Kidney epithelial cell (primary cell): Measurements from ENCODE around the gene SFXN3. TPM values are rescaled to one million over a fixed set of nuclear protein-coding genes. Genes with fewer than 3 reads are reported as not detected.

Experiments used
- DNase-seq: peaks from one replicate; pipeline ENCODE4 v3.0.0-alpha.2; 2010; ENCODE audit warnings: low read depth
- H3K27me3 ChIP-seq: 2 replicates; pipeline ENCODE4 v1.6.0; 2011; ENCODE audit warnings: low read length; ENCODE audit not compliant: control insufficient read depth, insufficient read depth
- H3K36me3 ChIP-seq: 2 replicates; pipeline ENCODE4 v1.5.1; 2011; ENCODE audit warnings: low read length; ENCODE audit not compliant: control insufficient read depth, insufficient read depth
- H3K4me3 ChIP-seq: 2 replicates; pipeline ENCODE4 v1.5.1; 2011; ENCODE audit warnings: low read depth, mild to moderate bottlenecking, control low read depth, low read length
- CTCF ChIP-seq: IDR thresholded peaks from 2 replicates; pipeline ENCODE4 v1.5.1; 2011; ENCODE audit warnings: mild to moderate bottlenecking, moderate library complexity, low read length, control low read depth, inconsistent platforms; ENCODE audit not compliant: insufficient read depth, poor library complexity, severe bottlenecking
- total RNA-seq: library from RNA; depleted of rRNA; stranded (reverse); fragments of >200 nt; gene quantifications from 2 replicates; pipeline ENCODE4 v1.2.3, GENCODE V29; 2015

Gene SFXN3
- total RNA-seq, 1 donor from 2014 or later: 59.4 TPM

DNA sequence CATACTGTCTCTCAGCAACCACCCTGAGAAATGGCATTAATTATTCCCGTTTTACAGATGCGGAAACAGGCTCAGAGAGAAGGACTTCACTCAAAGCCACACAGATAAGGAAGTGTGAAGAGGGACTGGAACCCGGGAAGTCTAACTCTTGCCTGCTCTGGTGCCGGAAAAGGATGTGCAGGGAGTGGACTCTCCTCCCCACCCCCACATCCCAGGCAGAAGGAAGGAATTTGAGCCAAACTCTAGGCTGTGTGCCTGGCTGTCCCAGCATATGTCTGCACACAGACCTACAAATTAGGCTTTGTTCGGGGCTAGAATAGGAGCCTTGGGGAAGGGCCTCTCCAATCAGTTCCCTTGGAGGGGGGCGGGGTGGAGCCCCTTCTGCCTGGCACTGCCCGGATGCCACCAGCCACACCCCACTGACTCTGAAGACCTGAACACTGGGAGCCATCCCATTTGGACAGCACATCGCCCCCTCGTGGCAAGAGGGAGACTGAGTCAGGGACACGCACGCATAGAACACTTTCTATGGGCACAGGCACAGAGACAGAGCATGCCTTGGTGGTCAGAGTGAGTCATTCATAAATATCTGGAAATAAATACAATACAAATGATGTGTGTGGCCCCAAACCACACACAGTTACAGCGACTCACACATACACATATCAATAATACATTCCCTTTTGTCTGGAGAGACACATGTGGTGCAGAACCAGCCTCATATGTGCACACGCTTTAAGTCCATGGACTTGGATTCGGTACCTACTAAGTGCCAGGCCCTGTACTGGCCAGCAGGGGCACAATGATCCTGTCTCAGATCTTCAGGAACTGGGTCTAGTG is 18.3 kb upstream of the SFXN3 start:
- peaks cover 4% of the 10 kb centered on the region for H3K27me3 ChIP-seq
- DNase-seq: no peak
- no peaks in the 10 kb centered on the region for H3K36me3 ChIP-seq
- TF ChIP-seq CTCF: no peak
- no peak overlapping the region for H3K4me3 ChIP-seq

DNA sequence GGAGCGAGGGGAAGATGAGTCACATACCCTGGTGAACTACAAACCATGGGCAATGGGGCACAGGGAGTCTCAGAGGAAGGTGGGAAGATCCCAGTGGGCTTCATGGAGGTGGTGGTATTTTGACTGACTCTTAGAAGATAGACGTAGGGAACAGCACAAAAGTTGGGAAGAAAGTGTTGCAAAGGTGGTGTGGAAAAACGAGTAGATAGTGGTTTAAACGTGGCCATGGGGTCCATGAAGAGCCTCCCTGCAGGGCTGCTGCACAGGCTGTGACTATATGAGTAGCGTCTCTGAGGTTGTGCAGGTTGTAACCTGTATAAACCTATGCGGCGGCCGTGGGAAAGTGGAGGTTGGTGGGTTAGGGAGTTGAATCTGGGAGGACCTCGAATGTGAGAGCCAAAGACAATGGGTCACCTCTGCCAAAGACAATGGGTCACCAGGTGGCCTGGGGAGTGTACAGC is 17.6 kb upstream of the SFXN3 start:
- TF ChIP-seq CTCF: no peak
- H3K27me3 ChIP-seq: peaks cover 9% of the 10 kb centered on the region
- H3K36me3 ChIP-seq: no peaks in the 10 kb centered on the region
- no peak for DNase-seq
- H3K4me3 ChIP-seq: no peak overlapping the region

DNA sequence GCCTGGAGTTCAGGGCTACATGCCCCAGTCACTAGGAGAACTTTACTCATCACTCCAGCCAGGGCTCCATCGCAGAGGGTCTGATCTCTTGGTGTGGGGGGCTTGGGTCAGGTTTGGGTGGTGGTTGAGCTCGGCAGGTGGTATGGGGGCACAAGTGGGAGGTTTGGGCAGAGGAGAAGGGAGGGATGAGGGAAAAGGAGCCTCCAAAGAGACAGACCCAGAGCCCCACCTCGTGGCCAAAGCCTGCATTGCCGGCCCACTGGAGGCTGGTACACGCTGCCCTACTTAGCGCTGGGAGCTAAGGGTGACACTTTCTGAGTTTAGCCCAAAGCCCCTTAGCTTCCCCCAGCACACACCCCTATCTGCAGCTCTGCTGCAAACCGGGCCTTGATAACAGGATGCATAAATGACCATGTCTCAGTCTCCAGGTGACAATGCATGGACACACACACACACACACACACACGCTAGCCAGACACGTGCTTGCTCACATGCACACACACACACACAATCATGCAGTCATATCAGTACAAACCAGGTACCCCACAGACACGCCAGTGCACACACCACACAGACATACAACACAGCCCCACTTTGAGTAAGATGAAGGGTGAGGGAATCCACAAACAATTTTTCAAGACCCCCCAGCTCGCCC is 16.7 kb upstream of the SFXN3 start:
- peak; percentile 95 for TF ChIP-seq CTCF
- no peak overlapping the region for H3K4me3 ChIP-seq
- DNase-seq: no peak

DNA sequence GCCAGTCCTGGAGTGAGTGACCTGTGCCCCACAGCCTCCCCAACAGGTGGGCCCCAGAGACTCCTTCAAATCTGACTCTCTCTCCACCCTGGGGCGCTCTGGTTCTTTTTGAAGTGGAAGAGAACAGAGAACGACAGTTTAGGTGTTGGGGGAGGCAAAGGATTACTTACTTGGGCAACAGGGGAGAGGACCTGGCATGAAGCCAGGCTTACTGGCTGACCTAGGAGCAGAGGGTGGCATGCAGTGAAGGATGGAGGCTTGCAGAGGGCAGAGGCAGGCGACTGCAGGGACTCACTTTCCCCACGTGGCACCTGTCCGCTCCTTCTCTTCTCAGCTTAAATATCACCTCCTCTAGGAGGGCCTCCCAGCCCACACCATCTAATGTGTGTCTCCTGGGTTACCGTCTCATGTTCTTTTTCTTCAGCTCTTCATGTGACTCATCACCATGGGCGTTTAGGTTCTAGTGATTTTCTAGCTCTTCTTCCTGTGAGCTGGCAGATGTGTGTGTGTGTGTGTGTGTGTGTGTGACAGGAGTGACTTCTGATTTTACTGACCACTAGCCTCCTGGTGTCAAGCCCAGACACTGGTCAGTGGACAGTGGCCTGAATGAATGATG is 16.0 kb upstream of the SFXN3 start:
- peak; percentile 88 for DNase-seq
- H3K4me3 ChIP-seq: no peak overlapping the region
- no peaks in the 10 kb centered on the region for H3K36me3 ChIP-seq
- peaks cover 17% of the 10 kb centered on the region for H3K27me3 ChIP-seq
- TF ChIP-seq CTCF: no peak

More for the DNA sequence above, 16.7 kb upstream of the SFXN3 start:
- H3K36me3 ChIP-seq: no peaks in the 10 kb centered on the region
- H3K27me3 ChIP-seq: peaks cover 17% of the 10 kb centered on the region

DNA sequence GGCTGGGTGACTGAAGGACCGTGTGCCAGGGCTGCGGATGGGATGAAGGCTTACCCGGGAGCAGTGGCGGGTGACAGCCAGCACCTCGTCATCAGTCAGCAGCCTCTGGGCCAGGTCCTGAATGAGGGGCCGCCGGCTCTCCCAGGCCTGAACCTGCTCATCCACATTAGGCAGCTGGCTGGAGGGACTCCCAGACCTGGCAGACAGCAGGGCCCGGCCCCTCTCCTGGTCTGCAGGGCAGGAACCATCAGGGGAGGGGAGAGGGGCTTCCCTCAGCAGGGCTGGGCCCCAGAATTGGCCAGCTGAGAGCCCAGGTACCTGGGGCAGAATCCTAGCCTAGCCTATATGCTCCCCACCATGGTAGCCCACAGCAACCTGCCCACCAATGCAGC is 15.5 kb upstream of the SFXN3 start:
- Histone ChIP-seq H3K4me3 (no peak overlapping the region), H3K27me3 (peaks cover 17% of the 10 kb centered on the region), H3K36me3 (no peaks in the 10 kb centered on the region)
- DNase-seq: no peak
- no peak for TF ChIP-seq CTCF
